ENCODE data around the gene ADAMTS6. TPM values are rescaled to one million over a fixed set of nuclear protein-coding genes. Genes with fewer than 3 reads are reported as not detected.
"Not testable (repeated sequence)": the region's sequence is repeated elsewhere in the genome, so short reads cannot be mapped to it uniquely, and the experiment has no call there.

Gene ADAMTS6, protein sequence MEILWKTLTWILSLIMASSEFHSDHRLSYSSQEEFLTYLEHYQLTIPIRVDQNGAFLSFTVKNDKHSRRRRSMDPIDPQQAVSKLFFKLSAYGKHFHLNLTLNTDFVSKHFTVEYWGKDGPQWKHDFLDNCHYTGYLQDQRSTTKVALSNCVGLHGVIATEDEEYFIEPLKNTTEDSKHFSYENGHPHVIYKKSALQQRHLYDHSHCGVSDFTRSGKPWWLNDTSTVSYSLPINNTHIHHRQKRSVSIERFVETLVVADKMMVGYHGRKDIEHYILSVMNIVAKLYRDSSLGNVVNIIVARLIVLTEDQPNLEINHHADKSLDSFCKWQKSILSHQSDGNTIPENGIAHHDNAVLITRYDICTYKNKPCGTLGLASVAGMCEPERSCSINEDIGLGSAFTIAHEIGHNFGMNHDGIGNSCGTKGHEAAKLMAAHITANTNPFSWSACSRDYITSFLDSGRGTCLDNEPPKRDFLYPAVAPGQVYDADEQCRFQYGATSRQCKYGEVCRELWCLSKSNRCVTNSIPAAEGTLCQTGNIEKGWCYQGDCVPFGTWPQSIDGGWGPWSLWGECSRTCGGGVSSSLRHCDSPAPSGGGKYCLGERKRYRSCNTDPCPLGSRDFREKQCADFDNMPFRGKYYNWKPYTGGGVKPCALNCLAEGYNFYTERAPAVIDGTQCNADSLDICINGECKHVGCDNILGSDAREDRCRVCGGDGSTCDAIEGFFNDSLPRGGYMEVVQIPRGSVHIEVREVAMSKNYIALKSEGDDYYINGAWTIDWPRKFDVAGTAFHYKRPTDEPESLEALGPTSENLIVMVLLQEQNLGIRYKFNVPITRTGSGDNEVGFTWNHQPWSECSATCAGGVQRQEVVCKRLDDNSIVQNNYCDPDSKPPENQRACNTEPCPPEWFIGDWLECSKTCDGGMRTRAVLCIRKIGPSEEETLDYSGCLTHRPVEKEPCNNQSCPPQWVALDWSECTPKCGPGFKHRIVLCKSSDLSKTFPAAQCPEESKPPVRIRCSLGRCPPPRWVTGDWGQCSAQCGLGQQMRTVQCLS (N-terminal part only)
- 17.3 and 21.6 TPM in 2 replicates for total RNA-seq (2014; rRNA removed; shearing (Covaris generic))

GRCh38 chr5:65481635-65482295 is at the start of gene ADAMTS6:
Gene ADAMTS6, minus strand, starts transcription at chr5:65481920. Its CDS starts 8,247 bp downstream, at chr5:65473673.
- peak; percentile 73 for DNase-seq (ENCODE audit: low spot score)

DNA sequence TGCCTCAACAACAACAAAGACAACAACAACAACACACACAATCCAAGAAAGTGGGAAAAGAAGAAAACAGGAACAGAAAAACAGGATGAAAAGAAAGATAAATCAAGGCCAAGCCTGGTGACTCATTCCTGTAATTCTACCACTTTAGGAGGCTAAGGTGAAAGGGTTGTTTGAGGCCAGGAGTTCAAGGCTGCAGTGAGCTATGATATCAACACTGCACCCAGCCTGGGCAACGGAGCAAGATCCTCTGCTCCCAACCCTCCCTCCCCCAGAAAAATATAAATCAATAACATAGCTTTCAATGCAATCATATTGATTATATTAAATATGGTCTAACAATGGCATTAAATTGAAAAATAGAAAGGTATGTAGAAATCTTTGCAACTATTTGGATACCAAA is 49.2 kb upstream of the ADAMTS6 start:
- DNase-seq (ENCODE audit: low spot score): no peak

- DNase-seq (ENCODE audit: low spot score): no peak
These were observed 44.0 kb upstream of the ADAMTS6 start for GRCh38 chr5:65525726-65526125.

DNA sequence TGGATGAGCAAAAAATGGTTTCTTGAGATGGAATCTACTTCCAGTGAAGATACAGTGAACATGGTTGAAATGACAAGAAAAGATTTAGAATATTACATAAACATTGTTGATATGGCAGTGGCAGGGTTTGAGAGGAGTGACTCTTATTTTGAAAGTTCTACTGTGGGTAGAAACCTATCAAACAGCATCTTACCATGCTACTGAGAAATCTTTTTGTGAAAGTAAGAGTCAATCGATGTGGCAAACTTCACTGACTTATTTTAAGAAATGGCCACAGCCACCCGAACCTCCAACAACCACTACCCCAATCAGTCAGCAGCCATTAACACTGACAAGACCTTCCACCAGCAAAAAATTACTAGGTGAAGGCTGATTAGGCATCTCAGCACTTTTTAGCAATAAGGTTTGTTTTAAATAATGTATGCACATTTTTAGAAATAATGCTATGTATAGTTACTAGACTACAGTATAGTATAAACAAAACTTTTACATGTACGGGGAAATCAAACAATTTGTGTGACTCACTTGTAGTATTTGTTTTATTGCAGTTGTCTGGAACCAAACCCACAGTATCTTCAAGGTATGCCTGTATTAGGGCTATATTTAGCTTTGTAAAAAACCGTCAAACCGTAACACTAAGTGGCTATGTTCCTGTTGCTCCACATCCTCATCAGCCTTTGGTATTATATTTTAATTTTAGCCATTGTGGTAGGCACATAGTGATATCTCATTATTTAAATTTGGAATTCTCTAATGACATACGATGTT is 30.6 kb upstream of the ADAMTS6 start:
- DNase-seq (ENCODE audit: low spot score): no peak

- no peak for DNase-seq (ENCODE audit: low spot score)
These were observed 27.3 kb upstream of the ADAMTS6 start for GRCh38 chr5:65508978-65509377.

- no peak for DNase-seq (ENCODE audit: low spot score)
These were observed 25.2 kb upstream of the ADAMTS6 start for GRCh38 chr5:65506961-65507360.

- DNase-seq (ENCODE audit: low spot score): no peak
These were observed 7.4 kb upstream of the ADAMTS6 start for GRCh38 chr5:65489119-65489518.

DNA sequence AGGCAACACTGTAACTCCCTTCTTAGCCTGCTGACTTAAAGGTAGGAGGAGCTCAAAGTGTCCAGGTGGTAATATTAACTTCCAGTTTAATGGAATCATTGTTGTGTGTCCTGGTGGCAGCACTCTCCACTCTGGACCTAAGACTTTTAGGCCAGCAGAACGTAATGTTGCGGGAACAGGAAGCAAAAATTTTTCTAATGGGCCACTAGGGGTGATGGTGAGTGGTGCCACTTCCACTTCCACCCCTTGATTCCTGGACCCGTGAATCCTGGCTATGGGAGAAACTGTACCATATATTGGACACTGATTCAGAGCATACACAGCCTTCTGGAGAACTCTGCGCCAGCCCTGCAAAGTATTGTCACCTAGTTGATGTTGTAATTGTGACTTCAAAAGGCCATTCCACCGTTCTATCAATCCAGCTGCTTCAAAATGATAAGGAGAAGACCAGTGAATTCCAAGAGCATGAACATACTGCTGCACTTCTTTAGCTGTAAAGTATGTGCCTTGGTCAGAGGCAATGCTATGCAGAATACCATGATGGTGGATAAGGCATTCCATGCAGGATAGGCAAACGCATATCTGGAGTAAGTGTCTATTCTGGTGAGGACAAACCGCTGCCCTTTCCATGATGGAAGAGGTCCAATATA is 6.4 kb upstream of the ADAMTS6 start:
- not testable (repeated sequence) for DNase-seq (ENCODE audit: low spot score)

DNA sequence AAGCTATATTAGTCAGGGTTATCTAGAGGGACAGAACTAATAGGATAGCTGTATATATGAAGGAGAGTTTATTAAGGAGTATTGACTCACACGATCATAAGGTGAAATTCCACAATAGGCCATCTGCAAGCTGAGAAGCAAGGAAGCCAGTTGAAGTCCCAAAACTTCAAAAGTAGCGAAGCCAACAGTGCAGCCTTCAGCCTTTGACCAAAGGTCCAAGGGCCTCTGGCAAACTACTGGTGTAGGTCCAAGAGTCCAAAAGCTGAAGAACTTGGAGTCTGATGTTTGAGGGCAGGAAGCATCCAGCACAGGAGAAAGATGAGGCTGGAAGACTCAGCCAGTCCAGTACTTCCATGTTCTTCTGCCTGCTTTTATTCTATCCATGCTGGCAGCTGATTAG is 5.1 kb upstream of the ADAMTS6 start:
- not testable (repeated sequence) for DNase-seq (ENCODE audit: low spot score)

- no peak for DNase-seq (ENCODE audit: low spot score)
These were observed 3.7 kb upstream of the ADAMTS6 start for GRCh38 chr5:65485405-65485804.

- DNase-seq (ENCODE audit: low spot score): peak; percentile 66
These were observed 2.0 kb upstream of the ADAMTS6 start for GRCh38 chr5:65483546-65484346.

DNA sequence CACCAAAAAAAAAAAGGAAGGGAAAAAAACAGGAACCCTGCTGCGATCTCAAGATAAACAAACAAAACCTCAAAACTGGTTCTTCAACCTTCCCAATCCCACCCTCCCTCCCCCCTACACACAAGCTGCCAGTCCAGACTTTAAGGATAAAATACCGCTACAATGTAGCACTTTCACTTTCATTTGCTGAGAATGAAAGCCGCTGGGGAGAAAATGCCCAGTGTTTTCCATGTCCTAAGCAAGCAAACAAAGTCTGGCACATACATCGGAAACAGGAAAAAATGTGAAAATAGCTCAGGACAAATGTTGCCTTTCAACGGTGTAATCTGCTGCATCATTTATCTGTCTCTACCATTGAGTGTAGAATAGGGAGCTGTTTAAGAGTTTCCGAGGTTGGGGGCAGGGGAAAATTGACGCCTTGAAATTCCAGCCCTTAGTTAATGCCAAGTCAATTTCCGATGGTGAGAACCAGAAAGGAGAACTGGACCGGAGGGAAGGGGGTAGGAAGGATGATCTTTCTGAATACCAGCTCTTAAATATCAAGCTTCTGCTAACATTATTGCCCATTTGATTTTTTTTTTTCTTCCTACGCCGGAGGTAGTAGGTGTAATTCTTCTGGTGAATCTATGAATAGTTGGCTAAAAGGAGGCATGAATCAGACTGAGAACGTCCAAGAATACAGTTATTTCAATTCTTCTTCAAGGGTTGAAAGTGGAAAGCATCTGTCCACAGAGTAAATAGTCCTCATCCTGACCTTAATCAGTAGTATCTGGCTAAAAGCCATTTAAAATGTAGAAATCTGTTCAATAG is 1.2 kb upstream of the ADAMTS6 start:
- DNase-seq (ENCODE audit: low spot score): peak; percentile 73

GRCh38 chr5:65482296-65482735 is 596 bp upstream of the ADAMTS6 start:
- peak; percentile 64 for DNase-seq (ENCODE audit: low spot score)

- DNase-seq (ENCODE audit: low spot score): no peak
These were observed 544 bp downstream of the ADAMTS6 start for GRCh38 chr5:65481171-65481581.

DNA sequence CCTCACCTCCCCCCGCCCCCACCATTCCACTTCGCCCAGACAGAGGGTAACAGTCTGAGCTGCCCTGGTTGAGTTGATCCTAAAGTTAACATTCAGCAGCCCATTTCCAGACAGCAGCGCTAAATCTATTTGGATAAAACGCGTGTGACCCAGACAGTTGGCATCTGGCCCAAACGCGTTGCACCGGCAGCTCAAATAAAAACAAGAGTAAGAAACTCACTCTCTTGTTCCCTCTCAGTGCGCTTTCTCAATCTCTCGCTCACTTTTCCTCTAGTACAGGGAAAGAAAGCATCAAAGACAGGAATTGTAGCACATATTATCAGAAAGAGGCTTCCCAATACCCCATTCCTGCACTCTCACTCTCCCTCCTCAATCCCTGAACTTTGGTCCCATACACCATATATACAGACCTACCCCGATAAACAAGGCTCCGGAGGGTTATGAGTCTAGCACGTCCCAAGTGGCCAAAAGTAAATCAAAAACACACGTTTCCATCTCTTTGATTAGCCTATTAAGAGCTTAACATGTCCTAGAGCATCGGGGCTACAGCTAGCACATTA is 1.3 kb downstream of the ADAMTS6 start:
- peak; percentile 86 for DNase-seq (ENCODE audit: low spot score)

- DNase-seq (ENCODE audit: low spot score): peak; percentile 34
These were observed 2.2 kb downstream of the ADAMTS6 start for GRCh38 chr5:65479527-65479926.

GRCh38 chr5:65478336-65478735 is 3.4 kb downstream of the ADAMTS6 start:
- no peak for DNase-seq (ENCODE audit: low spot score)

DNA sequence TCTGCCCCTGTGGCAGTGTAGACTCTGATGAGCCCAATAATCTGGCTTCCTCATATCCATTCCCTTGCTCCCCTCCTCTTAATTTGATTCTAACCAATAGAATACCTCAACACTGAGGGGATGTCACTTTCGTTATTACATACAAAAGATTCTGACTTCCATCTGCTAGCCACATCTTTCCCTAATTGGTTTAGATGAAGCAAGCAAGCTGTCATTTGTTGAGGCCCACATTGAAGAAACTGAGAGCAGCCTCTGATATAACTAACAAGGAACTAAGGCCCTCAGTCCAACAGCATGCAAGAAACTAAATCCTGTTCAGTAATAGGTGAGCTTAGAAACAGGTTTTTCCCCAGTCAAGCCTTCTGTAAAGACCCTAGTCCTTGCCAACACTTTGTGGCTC is 5.8 kb downstream of the ADAMTS6 start:
- no peak for DNase-seq (ENCODE audit: low spot score)

Measured in HT-29 (cell line).